Stimulated activated CD8-positive, alpha-beta memory T cell treated with anti-CD3 and anti-CD28 coated beads, Interleukin-12 subunit alpha, Interleukin-12 subunit beta, amount 100 ng/mL, for 24 hours (primary cell): ENCODE measurements around the gene WNT9A.
"Not testable (repeated sequence)": the region's sequence is repeated elsewhere in the genome, so short reads cannot be mapped to it uniquely, and the experiment has no call there.

ENCODE experiments used
- DNase-seq: peaks from one replicate; pipeline ENCODE4 v3.0.0-alpha.2; 2020; ENCODE audit errors: extremely low read depth

The WNT9A gene, protein sequence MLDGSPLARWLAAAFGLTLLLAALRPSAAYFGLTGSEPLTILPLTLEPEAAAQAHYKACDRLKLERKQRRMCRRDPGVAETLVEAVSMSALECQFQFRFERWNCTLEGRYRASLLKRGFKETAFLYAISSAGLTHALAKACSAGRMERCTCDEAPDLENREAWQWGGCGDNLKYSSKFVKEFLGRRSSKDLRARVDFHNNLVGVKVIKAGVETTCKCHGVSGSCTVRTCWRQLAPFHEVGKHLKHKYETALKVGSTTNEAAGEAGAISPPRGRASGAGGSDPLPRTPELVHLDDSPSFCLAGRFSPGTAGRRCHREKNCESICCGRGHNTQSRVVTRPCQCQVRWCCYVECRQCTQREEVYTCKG

DNA sequence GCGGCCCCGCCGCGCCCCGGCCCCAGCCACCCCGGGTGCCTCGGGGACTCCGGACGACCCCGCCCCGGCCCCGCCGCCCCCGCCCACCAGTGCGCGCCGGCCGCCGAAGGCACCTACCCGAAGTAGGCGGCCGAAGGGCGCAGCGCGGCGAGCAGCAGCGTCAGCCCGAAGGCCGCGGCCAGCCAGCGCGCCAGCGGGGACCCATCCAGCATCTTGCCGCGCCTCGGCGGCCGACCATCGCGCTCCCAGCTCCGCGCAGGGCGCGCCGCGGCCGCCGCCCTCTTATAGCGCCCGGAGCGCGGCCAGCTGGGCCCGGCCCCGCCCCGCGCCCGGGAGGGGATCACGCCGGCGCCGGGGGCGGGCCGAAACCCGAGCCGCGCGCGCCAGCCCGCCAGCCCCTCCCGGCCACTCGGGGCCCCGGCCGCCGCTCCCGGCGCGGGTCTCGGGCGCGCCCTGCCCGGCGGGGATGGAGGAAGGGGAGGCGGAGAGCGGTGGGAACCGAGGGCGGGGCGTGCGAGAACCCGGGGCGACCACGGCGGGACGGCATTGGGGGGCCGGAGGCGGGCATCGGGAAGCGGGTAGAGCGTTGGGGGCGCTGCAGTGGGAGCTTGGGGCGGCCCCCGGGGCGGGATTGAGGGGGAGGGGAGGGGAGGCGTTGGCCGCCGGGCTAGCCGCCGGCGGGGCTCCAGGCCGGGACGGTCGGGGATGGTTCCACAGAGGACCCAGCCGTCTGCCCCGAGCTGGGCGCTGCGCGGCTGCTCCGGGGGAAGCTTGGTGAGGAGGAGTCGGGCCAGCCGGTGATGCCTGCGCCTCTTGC is at the start of gene WNT9A:
Gene WNT9A (minus strand): TSS at position 257 of the 817 bp plus-strand sequence. CDS start 45 bp downstream, at position 212.
- DNase-seq, result no peak

DNA sequence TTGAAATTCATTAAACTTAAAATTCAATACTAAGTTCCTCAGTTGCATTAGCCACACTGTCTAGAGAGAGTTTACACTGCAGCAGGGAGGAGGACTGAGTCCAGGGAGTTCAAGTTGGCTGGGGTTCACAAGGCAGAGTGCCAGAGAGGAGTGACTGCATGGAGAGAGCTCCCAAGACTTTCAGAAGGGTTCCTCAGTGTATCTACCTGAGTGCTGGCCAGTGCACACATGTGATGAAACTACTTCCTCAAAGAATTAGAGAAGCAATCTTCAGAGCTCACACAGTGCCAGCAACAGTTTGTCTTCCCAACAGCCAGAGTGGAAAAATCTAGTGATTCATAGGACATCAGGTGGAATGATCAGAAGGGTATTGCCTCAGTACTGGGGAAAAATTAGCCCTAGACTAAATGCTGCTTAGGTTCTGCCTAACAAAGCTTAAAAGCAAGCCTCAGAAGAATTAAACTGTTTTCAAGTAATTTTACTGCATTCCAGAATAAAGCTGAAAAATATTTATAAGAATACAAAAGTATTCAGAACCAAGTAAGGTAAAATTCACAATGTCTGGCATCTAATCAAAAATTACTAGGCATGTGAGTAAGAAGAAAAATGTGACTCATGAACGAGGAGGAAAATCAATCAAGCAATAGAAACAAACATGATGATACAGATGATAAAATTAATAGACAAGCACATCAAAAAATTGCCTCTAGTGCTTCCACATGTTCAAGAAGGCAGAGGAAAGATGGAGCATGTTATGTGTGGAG is 48.6 kb upstream of the WNT9A start:
- no peak for DNase-seq

DNA sequence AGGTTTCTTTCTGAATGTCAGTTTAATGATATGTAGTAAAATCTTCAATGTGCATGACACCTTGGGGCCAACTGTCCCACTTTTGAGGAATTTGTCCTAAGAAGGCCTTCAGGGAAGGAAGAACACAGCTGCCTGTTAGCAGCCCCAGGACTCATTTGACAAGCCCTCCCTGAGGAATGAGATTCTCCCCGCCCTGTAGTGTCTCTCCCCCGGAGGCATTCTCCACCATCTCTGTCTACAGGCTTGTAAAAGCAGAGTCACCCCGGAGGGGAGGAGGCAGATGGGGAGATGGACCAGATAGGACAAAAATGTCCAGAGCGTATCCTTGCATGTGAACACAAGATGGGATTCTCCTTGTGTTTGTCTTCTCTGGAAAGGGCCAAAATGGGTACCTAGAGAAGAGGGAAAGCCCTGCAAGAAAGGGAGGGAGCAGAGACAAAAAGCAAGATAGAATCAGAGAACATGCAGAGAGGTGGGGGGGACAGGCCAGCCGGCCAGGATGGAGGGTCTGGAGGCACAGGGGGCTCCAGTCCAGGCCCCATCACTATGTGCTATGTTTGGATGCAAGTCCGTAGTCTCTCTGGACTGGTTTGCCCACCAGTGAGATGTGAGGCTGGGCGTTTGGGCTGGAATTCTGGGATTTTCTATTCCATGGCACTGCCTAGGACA is 47.0 kb upstream of the WNT9A start:
- DNase-seq, result no peak

DNA sequence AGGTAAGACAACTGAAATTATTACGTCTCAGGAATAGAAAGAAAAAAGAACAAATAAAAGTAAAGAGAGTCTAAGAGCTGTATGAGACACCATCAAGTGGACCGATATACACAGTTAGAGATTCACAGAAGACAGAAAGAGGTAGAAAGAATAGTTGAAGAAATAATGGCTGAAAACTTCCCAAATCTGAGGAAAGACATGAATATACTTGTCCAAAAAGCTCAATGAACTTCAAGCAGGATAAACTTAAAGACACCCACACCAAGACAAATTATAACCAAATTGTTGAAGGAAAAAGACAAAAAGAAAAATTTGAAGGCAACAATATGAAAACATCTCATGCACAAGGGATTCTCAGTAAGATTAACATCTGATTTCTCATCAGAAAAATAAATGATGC is 39.4 kb upstream of the WNT9A start:
- DNase-seq, result no peak

DNA sequence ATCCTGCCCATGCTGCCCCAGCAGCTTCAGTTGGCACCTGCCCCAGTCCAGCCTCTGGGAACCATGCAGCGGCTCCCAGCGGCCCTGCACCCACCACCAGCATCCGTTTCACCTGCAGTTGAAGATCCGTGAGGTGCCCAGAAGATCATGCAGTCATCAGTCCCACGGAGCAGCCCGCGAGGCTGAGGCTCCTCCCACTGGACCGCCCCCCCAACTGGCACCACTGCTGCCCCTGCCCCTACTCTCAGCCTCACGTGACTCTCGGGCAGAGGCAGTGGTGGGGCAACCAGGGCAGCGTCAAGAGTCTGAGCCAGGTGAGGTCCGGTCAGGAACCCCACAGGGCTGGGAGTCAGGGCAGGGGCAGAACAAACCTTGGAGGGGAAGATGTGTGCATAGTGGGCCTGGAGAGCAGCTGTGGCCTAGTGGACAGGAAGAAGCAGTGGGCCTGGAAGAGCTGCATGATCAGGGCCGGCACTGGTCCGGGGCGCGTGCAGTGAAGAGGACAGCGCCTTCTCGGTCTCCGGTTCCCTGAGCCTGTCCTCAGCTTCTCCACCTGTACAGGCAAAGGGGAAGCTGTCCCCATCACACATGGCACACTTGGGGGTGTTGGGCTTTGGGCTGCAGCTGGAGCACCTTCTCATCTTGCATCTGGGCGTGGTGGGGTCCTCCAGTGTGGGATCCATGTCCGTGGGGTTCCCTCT is 28.0 kb upstream of the WNT9A start:
- not testable (repeated sequence) for DNase-seq

DNA sequence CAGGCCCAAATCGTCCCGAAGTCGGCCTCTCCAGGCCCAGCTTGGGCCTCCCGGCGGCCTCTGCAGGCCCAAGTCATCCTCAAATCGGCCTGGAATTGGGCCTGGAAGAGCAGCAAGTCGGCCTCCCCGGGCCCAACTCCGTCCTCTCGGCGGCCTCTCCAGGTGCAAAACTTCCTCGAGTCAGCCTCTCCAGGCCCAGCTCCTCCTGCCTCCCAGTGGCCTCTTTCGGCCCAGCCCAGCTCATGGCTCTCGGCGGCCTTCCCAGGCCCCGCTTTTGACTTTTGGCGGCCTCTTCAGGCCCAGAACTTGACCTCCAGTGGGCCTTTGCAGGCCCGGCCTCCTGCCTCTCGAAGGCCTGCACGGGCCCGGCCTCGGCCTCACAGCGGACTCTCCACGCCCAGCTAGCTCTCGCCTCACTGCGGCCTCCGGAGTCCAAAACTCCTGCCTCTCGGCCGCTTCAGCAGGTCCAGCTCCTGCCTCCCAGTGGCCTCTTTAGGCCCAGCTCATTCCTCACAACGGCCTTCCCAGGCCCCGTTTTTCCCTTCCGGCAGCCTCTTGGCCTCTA is 26.1 kb upstream of the WNT9A start:
- DNase-seq, result not testable (repeated sequence)

DNA sequence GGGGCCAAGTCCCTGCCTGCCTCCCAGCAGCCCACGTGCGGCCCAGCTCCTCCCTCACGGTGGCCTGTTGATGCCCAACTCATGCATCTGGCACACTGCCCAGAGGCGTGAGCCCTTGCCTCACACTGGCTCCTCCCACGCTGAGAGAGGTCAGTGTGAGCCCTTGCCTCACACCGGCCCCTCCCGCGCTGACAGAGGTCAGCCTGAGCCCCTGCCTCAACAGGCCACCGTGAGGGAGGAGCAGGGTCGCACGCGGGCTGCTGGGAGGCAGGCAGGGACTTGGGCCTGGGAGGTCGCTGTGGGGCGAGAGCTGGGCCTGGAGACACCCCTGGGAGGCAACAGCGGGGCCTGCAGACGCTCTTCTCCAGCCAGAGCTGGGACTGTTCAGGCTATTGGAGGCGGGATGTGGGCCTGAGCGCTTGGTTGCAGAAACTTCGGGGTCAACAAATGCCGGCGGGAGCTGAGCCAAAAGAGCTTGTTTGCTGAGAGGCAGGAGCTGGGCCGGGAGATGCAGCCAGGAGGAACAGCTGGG is 25.2 kb upstream of the WNT9A start:
- DNase-seq, result not testable (repeated sequence)

DNA sequence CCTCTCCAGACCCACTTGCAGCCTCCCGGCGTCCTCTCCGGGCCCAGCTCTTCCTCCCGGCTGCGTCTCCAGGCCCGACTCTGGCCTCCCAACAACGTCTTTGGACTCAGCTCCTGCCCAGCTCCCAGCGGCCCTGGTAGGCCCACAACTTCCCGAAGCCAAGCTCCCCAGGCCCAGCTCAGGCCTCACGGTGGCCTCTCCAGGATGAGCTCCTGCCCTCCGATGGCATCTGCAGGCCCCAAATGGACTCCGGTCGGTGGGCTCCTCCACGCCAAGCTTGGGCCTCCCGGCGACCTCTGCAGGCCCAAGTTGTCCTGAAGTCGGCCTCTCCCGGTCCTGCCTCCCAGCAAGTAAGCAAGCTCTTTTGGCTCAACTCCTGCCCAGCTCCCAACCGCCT is 24.5 kb upstream of the WNT9A start:
- not testable (repeated sequence) for DNase-seq

DNA sequence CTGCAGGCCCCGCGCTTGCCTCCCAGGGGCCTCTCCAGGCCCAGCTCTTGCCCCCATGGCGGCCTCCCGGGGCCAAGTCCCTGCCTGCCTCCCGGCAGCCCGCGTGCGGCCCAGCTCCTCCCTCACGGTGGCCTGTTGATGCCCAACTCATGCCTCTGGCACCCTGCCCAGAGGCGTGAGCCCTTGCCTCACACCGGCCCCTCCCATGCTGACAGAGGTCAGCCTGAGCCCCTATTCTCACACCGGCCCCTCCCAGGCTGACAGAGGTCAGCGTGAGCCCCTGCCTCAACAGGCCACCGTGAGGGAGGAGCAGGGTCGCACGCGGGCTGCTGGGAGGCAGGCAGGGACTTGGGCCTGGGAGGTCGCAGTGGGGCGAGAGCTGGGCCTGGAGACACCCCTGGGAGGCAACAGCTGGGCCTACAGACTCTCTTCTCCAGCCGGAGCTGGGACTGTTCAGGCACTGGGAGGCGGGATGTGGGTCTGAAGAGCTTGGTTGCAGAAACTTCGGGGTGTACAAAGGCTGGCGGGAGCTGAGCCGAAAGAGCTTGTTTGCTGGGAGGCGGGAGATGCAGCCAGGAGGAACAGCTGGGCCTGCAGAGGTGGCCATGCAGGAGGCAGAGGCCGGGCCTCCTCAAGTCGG is 24.0 kb upstream of the WNT9A start:
- not testable (repeated sequence) for DNase-seq

DNA sequence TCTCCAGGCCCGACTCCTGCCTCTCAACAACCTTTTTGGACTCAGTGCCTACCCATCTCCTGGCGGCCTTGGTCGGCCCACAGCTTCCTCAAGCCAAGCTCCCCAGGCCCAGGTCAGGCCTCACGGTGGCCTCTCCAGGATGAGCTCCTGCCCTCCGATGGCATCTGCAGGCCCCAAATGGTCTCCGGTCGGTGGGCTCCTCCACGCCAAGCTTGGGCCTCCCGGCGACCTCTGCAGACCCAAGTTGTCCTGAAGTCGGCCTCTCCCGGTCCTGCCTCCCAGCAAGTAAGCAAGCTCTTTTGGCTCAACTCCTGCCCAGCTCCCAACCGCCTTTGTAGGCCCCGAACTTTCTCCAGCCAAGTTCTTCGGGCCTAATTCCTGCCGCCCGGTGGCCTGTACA is 23.5 kb upstream of the WNT9A start:
- not testable (repeated sequence) for DNase-seq

DNA sequence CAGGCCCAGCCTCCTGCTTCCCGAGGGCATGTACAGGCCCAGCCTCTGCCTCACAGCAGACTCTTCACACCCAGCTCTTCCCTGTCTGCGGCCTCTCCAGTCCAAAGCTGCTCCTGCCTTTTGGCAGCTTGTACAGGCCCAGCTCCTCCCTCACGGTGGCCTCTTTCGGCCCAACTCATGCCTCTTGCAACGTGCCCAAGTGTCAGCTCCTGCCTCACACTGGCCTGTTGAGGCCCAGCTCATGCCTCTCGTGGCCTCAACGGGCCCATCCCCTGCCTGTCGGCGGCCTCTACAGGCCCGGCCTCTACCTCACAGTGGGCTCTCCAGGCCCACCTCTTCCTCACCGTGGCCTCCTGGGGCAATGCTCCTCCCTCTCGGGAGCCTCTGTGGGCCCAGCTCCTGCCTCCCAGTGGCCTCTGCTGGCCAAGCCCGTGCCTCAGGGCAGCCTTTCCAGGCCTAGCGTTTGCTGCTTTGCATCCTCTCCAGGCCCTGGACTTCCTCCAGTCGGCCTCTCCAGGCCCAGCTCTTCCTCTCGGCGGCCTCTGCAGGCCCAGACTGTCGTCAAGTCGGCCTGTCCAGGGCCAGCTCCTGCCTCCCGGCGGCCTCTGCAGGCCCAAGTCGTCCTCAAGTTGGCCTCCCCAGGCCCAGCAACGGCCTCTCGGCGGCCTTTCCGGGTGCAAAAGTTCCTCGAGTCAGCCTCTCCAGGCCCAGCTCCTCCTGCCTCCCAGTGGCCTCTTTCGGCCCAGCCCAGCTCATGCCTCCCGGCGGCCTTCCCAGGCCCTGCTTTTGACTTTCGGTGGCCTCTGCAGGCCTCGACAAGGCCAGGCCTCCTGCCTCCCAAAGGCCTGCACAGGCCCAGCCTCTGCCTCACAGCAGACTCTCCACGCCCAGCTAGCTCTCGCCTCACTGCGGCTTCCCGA is 22.6 kb upstream of the WNT9A start:
- DNase-seq, result not testable (repeated sequence)

DNA sequence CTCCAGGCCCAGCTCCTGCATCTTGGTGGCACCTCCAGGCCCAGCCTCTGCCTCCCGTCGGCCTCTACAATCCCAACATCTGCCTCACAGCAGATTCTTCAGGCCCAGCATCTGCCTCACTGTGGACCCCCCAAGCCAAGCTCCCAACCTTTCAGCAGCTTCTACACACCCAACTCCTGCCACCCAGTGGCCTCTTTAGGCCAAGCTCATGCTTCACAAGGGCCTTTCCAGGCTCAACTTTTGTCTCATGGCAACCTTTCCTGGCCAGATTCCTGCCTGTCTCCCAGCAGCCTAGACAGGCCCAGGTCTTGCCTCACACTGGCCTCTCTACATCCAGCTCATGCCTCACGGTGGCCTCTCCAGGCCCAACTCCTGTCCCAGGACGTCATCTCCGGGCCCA is 20.1 kb upstream of the WNT9A start:
- DNase-seq, result not testable (repeated sequence)

DNA sequence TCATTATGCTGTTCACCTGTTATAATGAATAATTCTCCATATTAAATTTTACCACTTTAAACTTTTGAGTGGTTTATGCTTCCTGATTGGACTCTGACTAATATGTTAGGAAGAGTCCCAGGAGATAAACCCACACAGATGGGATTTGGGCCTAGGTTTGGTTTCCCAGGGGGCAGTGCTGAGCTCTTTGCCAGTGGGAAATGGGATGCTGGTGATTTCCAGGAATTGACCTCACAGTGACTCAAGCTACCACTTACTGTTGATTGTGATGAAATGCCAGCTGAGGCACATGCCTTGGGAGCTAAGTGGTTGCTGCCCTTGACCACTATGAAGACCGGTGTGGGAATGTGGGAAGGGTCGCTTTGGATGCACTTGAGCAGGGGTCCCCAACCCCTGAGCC is 19.0 kb upstream of the WNT9A start:
- DNase-seq, result not testable (repeated sequence)

DNA sequence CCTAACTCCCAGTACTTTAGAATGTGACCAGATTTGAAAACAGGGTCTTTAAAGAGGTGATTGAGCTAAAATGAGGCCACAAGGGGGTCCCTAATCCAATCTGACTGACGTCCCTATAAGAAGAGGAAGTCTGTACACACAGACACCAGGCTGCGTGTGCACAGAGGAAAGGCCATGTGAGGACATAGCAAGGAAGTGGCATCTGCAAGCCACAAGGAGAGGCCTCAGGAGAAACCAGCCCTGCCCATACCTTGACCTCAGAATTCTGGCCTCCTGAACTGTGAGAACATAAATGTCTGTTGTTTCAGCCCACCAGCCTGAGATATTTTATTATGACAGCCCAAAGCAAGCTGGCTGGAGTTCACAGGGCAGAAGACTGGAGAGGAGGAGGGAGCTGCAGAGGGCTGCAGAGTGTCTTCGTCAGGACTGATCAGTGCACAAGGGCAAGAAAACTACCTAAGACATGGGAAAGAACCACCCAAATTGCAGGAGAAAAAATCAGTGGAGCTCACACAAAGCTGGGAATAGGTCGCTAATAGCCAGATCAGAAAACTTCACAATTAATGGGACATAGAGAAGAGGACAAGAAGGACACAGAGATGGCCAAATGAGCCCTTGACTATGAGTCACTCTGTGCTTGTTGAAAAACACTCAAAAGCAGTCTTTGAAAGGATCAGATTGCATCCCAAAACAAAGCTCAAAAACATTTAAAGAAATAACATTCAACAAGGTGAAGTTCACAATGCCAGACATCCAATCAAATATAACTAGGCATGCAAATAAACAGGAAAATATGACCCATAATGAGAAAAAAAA is 14.1 kb upstream of the WNT9A start:
- no peak for DNase-seq

DNA sequence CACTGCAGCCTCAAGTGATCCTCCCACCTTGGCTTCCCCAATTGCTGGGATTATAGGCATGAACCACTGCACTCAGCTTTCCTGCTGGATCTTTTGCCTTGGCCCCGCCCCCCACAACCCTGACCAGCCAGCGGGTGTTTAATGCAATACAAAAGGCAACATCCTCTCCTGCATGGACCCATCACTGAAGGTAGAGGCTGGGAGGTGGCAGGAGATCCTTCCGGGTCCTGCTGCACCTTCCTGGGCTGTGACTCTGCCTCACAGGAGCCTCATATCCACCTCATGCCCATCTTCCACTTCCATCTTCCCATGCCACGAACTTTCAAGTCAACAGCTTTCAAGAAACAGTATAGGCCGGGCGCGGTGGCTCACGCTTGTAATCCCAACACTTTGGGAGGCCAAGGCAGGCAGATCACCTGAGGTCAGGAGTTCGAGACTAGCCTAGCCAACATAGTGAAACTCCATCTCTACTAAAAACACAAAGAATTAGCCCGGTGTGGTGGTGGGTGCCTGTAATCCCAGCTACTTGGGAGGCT is 11.7 kb upstream of the WNT9A start:
- DNase-seq, result no peak

DNA sequence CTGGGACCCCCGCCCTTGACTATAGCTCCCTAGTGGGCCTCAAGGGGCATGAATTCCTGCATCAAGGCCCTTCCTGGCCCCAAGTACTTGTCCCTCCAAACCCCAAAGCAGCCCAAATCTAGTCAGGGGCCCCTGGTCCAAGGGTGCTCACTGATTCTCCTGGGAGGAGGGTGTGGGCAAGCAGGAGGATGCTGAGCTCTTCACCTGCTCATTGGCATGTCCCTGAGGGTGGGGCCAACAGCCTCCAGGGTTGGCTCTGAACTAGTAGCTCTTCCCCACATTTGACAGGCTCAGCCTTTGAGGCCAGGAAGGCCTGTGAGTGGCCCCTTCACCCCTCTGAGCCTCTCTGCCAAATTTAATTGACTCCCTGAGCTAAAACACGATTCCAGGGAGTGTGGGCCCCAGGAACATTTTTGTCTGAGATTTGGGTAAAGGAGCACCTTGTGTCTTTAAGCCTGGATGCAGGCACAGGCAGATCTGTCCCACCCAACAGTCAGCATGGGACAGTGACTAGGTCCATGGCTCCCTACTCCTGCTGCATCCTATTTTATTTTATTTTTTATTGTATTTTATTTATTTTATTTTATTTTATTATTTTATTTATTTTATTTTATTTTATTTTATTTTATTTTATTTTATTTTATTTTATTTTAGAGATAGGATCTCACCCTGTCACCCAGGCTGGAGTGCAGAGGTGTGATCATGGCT is 11.0 kb upstream of the WNT9A start:
- no peak for DNase-seq

DNA sequence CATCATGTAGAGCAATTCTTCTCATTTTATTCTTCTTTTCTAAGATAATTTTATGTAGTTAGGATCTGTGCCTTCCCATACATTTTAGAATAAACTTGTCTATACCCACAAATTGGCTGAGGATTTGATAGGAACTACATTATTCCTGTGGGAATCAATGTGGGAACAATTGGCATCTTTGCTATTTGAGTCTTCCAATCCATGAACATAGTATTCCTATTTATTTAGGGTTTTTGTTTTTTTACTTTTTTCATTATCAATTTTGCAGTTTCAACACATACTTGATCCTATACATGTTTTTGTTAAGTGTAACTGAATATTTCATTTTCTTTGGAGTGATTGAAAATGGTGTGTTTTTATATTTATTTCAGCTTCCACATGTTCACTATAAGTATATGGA is 8.1 kb upstream of the WNT9A start:
- no peak for DNase-seq
